SK-N-MC (cell line): ENCODE data around the gene SPATA31E1.

ENCODE experiments used
- EZH2 ChIP-seq: fragments of 200-600 bp; sonication (generic); IDR thresholded peaks from one replicate; pipeline ENCODE4 v1.6.1; 2017; ENCODE audit warnings: antibody characterized with exemption
- POLR2AphosphoS5 ChIP-seq: IDR thresholded peaks from 2 replicates; pipeline ENCODE4 v1.6.1; 2012; ENCODE audit warnings: mild to moderate bottlenecking, low read depth, low read length, borderline replicate concordance

GRCh38 chr9:87872079-87872624 lies 10.5 kb upstream of the SPATA31E1 start:
- TF ChIP-seq EZH2 = no peak
- no peak for TF ChIP-seq POLR2AphosphoS5
